ENCODE results near the gene DNAH17.

GRCh38 chr17:78392295-78392694, 184.9 kb downstream of the DNAH17 start:
- TF ChIP-seq CTCF (IDR thresholded peaks at IDR 0.05) = no peak
- TF ChIP-seq POLR2AphosphoS5 (IDR thresholded peaks at IDR 0.05; ENCODE audit: low read depth, low read length) = no peak
- TF ChIP-seq, protein P1, sequence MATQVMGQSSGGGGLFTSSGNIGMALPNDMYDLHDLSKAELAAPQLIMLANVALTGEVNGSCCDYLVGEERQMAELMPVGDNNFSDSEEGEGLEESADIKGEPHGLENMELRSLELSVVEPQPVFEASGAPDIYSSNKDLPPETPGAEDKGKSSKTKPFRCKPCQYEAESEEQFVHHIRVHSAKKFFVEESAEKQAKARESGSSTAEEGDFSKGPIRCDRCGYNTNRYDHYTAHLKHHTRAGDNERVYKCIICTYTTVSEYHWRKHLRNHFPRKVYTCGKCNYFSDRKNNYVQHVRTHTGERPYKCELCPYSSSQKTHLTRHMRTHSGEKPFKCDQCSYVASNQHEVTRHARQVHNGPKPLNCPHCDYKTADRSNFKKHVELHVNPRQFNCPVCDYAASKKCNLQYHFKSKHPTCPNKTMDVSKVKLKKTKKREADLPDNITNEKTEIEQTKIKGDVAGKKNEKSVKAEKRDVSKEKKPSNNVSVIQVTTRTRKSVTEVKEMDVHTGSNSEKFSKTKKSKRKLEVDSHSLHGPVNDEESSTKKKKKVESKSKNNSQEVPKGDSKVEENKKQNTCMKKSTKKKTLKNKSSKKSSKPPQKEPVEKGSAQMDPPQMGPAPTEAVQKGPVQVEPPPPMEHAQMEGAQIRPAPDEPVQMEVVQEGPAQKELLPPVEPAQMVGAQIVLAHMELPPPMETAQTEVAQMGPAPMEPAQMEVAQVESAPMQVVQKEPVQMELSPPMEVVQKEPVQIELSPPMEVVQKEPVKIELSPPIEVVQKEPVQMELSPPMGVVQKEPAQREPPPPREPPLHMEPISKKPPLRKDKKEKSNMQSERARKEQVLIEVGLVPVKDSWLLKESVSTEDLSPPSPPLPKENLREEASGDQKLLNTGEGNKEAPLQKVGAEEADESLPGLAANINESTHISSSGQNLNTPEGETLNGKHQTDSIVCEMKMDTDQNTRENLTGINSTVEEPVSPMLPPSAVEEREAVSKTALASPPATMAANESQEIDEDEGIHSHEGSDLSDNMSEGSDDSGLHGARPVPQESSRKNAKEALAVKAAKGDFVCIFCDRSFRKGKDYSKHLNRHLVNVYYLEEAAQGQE (IDR thresholded peaks at IDR 0.05; ENCODE audit: insufficient read depth in 1 of 2, low read depth in 2 of 2, low read length in 1 of 2) = no peak
- TF ChIP-seq TCF7L2 (IDR thresholded peaks at IDR 0.05; ENCODE audit: low read depth, low read length) = no peak
- TF ChIP-seq SIN3A (IDR thresholded peaks at IDR 0.05; ENCODE audit: borderline replicate concordance, insufficient read depth, low read depth, low read length) = no peak
